ENCODE results near the gene GPC4. TPM values are rescaled to one million over a fixed set of nuclear protein-coding genes. Genes with fewer than 3 reads are reported as not detected.

Gene GPC4
- total RNA-seq, 1 donor from 2014 or later: 32.8 TPM

DNA sequence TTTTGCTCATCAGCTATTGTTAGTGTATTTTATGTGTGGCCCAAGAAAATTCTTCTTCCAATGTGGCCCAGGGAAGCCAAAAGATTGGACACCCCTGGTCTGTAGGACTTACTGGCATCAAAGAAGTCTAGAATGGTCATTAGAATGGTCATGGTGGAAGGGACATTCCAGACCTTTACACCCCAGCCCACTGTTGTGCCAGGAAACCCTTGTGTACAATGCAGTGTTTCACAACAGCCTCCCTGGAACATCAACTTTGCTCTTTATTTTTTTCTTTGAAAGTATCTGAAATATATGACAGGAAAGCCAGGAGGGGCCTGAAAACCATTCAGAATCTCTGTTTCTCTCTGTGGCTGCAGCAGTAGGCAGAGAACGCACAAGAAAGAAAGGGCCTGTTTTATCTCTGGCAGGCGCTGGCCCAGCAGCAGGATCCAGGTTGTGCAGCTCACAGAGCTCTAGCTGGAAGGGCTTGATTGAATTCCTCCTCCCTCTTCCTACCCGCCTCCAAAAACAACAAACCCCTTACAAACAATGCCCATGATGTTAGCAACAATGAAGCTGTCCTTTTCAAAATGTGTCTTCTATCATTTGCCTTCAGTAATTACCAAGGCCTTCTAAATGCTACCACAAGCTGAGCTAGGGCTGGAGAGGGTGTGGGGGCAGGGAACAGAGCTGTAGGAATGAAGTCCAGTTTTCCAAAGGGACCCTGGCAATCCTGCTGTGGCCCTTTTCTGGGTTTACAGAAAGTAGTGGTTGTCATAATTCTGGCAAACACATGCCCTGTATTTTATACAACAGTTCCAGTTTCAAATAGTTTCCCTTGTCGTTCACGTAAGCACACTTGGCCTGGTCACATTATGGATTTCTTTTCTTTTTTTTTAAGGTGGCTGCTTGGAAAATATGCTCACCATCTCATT is 164.8 kb downstream of the GPC4 start:
- Mint-ChIP-seq H3K36me3 (ENCODE audit: unreplicated experiment) (peaks cover 5% of the 10 kb centered on the region), H3K4me1 (ENCODE audit: low read depth, unreplicated experiment) (no peaks in the 10 kb centered on the region), H3K27me3 (ENCODE audit: unreplicated experiment) (no peaks in the 10 kb centered on the region), H3K9me3 (ENCODE audit: unreplicated experiment) (no peaks in the 10 kb centered on the region), H3K27ac (ENCODE audit: unreplicated experiment) (no peak overlapping the region), H3K4me3 (ENCODE audit: unreplicated experiment) (no peak overlapping the region)
- DNase-seq: no peak
- TF ChIP-seq CTCF (IDR thresholded peaks at IDR 0.05; ENCODE audit: partially characterized antibody, unreplicated experiment): no peak

Other genes with a start within 250 kb of the GPC4 start
- gene TFDP3, start 197.1 kb downstream of the GPC4 start, total RNA-seq (ENCODE audit: unreplicated experiment): not detected